Mesothelial cell of epicardium (in vitro differentiated cells): ENCODE results near the gene UBE2C. TPM values are rescaled to one million over a fixed set of nuclear protein-coding genes. Genes with fewer than 3 reads are reported as not detected.

Source experiments
- DNase-seq, 2 experiments: peaks; one replicate each; pipeline ENCODE4 v3.0.0; 2021; ENCODE audit warnings: low spot score in 2 of 2; ENCODE audit not compliant: unreplicated experiment in 2 of 2
- H3K27ac Mint-ChIP-seq: 2 replicates; pipeline ENCODE4 v1.8.0; 2021; ENCODE audit warnings: mixed read lengths
- H3K27me3 Mint-ChIP-seq: 2 replicates; pipeline ENCODE4 v1.8.0; 2021; ENCODE audit warnings: low read depth, mixed read lengths
- H3K36me3 Mint-ChIP-seq: 2 replicates; pipeline ENCODE4 v1.8.0; 2021; ENCODE audit warnings: mixed read lengths
- H3K4me1 Mint-ChIP-seq: 2 replicates; pipeline ENCODE4 v1.8.0; 2021; ENCODE audit warnings: mixed read lengths
- H3K4me3 Mint-ChIP-seq: 2 replicates; pipeline ENCODE4 v1.8.0; 2021; ENCODE audit warnings: mild to moderate bottlenecking, moderate library complexity, mixed read lengths
- H3K9me3 Mint-ChIP-seq: 2 replicates; pipeline ENCODE4 v1.8.0; 2021; ENCODE audit warnings: mixed read lengths
- CTCF ChIP-seq: fragments of 200-600 bp; sonication (generic); IDR thresholded peaks from one replicate; pipeline ENCODE4 v1.5.0; 2021; ENCODE audit warnings: antibody characterized with exemption; ENCODE audit not compliant: unreplicated experiment
- total RNA-seq: library from RNA; stranded (reverse); gene quantifications from 3 replicates; pipeline ENCODE4 v1.2.1, GENCODE V29; 2021

UBE2C gene
- total RNA-seq, 1 donor from 2014 or later: 48.1 TPM

GRCh38 chr20:45816951-45817350 lies 4.5 kb downstream of the UBE2C start:
- no peak for TF ChIP-seq CTCF
- DNase-seq: no peak
- Mint-ChIP-seq H3K27me3 (peaks cover under 1% of the 10 kb centered on the region), H3K27ac (peak overlapping the region; percentile 21), H3K4me1 (peaks cover 19% of the 10 kb centered on the region), H3K4me3 (no peak overlapping the region), H3K36me3 (peaks cover 4% of the 10 kb centered on the region), H3K9me3 (no peaks in the 10 kb centered on the region)

- H3K9me3 Mint-ChIP-seq: no peaks in the 10 kb centered on the region
- H3K27ac Mint-ChIP-seq: peak overlapping the region; percentile 82
- DNase-seq: no peak
- peaks cover 21% of the 10 kb centered on the region for H3K4me1 Mint-ChIP-seq
- H3K36me3 Mint-ChIP-seq: peaks cover 4% of the 10 kb centered on the region
- no peak for TF ChIP-seq CTCF
- H3K27me3 Mint-ChIP-seq: peaks cover 6% of the 10 kb centered on the region
- no peak overlapping the region for H3K4me3 Mint-ChIP-seq
Measured at GRCh38 chr20:45817376-45818194, 5.1 kb downstream of the UBE2C start.

- Mint-ChIP-seq H3K4me3 (no peak overlapping the region), H3K27me3 (peaks cover 12% of the 10 kb centered on the region), H3K9me3 (no peaks in the 10 kb centered on the region), H3K4me1 (peaks cover 15% of the 10 kb centered on the region), H3K27ac (peak overlapping the region; percentile 10), H3K36me3 (peaks cover 4% of the 10 kb centered on the region)
- TF ChIP-seq CTCF: no peak
- no peak for DNase-seq
Measured at GRCh38 chr20:45818239-45818638, 5.8 kb downstream of the UBE2C start.

GRCh38 chr20:45819466-45819865 lies 7.0 kb downstream of the UBE2C start:
- H3K27ac Mint-ChIP-seq: no peak overlapping the region
- DNase-seq: no peak
- H3K4me1 Mint-ChIP-seq: peaks cover 15% of the 10 kb centered on the region
- peaks cover 4% of the 10 kb centered on the region for H3K36me3 Mint-ChIP-seq
- H3K4me3 Mint-ChIP-seq: no peak overlapping the region
- H3K27me3 Mint-ChIP-seq: peaks cover 23% of the 10 kb centered on the region
- H3K9me3 Mint-ChIP-seq: no peaks in the 10 kb centered on the region
- no peak for TF ChIP-seq CTCF

- H3K9me3 Mint-ChIP-seq: no peaks in the 10 kb centered on the region
Measured at GRCh38 chr20:45821947-45822346, 9.5 kb downstream of the UBE2C start.

More at GRCh38 chr20:45821947-45822346, 9.5 kb downstream of the UBE2C start:
- Mint-ChIP-seq H3K27ac (no peak overlapping the region), H3K27me3 (peaks cover 27% of the 10 kb centered on the region), H3K4me1 (peaks cover 14% of the 10 kb centered on the region), H3K36me3 (no peaks in the 10 kb centered on the region), H3K4me3 (no peak overlapping the region)
- TF ChIP-seq CTCF: no peak
- no peak for DNase-seq
